Measurements from ENCODE around the gene MAEA.

MAEA gene

GRCh38 chr4:1358421-1359143, 68.9 kb downstream of the MAEA start:
- DNase-seq (ENCODE audit: low spot score), result no peak
- TF ChIP-seq, protein P1, sequence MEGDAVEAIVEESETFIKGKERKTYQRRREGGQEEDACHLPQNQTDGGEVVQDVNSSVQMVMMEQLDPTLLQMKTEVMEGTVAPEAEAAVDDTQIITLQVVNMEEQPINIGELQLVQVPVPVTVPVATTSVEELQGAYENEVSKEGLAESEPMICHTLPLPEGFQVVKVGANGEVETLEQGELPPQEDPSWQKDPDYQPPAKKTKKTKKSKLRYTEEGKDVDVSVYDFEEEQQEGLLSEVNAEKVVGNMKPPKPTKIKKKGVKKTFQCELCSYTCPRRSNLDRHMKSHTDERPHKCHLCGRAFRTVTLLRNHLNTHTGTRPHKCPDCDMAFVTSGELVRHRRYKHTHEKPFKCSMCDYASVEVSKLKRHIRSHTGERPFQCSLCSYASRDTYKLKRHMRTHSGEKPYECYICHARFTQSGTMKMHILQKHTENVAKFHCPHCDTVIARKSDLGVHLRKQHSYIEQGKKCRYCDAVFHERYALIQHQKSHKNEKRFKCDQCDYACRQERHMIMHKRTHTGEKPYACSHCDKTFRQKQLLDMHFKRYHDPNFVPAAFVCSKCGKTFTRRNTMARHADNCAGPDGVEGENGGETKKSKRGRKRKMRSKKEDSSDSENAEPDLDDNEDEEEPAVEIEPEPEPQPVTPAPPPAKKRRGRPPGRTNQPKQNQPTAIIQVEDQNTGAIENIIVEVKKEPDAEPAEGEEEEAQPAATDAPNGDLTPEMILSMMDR (IDR thresholded peaks at IDR 0.05; ENCODE audit: extremely low read depth, missing control alignments), result no peak

DNA sequence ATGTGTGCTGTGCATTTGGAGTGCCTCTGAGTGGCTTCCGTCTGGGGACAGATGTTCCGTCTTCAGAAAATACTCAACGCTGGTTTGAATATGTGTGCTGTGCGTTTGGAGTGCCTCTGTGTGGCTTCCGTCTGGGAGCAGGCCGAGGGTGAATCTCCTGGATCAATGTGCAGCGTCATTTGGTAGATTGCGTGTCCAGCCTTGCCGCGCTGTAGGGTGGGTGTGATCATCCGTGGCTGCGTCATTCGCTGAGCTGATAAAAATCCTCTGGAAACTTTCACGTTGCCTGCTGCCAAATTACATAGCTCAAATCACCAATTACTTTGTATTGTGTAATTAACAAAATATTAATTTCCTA, 69.4 kb downstream of the MAEA start:
- TF ChIP-seq, protein P1 (IDR thresholded peaks at IDR 0.05; ENCODE audit: extremely low read depth, missing control alignments), result no peak
- DNase-seq (ENCODE audit: low spot score), result no peak

DNA sequence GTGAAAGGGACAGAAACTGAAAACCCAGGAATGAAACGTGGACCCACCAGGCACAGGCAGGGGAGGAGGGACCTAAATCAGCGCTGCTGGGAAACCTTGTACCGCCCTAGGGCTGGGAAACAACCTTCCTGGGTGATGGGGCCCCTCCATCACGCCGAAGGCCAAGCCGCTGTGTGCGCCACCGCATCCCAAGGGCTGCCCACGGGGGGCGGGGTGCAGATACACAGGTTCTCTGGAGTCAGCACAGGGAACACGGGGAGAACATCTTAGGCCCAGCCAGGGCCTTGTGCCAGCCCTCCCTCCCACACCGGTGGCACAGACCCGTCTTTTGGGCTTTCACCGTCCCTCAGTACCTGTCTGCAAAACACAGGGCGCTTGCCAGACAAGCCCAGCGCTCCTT, 70.3 kb downstream of the MAEA start:
- TF ChIP-seq, protein P1 (IDR thresholded peaks at IDR 0.05; ENCODE audit: extremely low read depth, missing control alignments), result no peak
- DNase-seq (ENCODE audit: low spot score), result no peak

DNA sequence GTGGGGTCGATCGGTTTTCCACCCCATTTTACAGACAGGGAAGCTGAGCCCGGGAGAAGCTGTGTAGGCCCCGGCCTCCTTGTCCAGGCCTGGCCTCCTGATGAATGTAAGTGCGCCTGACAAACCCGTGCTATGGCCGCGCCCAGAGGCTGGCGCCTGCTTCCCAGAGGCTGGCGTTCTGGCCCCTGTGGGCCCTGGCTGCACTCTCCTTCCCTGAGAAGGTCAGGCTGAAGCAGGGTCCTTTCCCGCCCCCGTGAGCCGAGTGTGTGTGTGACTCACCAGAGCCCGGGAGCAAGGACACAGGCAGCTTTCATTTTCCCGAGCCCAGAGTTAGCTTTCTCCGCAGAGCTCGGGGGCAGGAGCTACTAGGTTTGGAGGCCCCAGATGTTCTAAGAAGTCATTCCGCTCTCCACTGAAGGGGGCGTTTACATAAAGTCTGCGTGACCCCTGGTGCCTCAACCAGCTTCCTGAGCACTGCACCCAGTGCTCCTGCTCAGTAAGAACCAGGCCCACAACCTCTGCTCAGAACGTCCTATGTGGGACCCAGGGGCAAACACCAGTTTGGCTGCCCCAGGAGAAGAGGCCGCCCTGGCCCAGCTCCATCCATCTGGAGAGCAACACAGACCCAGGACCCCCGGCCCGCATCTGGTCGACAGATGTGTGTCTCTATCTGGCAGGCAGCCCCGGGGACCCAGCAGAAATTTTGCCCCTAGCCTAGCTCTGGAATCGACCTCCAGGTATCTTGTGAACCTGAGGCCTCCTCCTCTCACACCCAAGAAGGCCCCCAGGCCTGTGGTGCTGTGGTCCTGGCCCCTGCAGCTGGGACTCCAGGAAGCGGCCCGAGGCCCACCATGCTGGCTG, 71.0 kb downstream of the MAEA start:
- TF ChIP-seq, protein P1 (IDR thresholded peaks at IDR 0.05; ENCODE audit: extremely low read depth, missing control alignments), result no peak
- DNase-seq (ENCODE audit: low spot score), result no peak

GRCh38 chr4:1361431-1361830, 71.7 kb downstream of the MAEA start:
- TF ChIP-seq, protein P1 (IDR thresholded peaks at IDR 0.05; ENCODE audit: extremely low read depth, missing control alignments), result no peak
- DNase-seq (ENCODE audit: low spot score), result no peak

DNA sequence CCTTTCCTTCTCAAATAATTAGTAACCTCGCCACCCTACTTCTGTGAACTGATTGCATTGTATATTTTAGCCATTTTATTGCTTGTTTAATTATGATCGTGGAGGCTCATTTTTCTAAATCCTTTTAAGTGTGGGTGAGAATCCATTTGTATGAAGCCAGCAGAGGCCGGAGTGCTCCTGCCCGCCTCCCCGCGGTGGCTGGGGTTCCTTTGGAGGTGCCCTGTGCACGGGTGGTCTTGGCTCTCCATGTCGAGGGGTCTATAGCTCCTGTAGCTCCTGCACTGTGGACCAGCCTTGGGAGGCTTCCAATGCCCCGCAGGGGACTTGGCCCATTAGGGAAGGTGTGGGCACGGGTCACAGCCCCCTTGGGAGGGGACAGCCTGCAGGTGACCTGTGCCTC, 72.4 kb downstream of the MAEA start:
- TF ChIP-seq, protein P1 (IDR thresholded peaks at IDR 0.05; ENCODE audit: extremely low read depth, missing control alignments), result no peak
- no peak for DNase-seq (ENCODE audit: low spot score)

DNA sequence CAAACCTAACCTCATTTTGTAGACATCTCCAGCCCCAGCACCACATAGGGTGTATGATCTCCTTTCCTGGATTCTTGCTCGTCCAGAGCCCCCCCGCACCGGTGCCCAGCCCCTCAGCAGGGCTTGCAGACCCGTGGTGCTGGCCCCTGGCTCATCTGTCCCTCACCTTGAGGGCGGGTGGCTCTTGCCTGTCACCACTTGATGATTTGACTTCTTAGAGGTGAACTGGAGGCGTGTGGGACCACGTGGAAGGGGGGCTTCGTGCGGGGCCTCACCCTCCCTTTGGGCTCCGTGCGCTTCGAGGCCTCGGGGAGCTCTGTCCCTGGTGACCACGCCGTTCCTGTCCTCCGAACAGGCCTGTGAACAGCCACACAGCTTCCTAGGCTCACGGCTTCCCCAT, 72.8 kb downstream of the MAEA start:
- no peak for DNase-seq (ENCODE audit: low spot score)
- TF ChIP-seq, protein P1 (IDR thresholded peaks at IDR 0.05; ENCODE audit: extremely low read depth, missing control alignments), result no peak

Measured in GM20000 (cell line).